NOMO-1 treated with dmso at 0.1 percent for 144 hours (cell line): ENCODE measurements around the gene TBC1D14.
"Not testable (repeated sequence)": the region's sequence is repeated elsewhere in the genome, so short reads cannot be mapped to it uniquely, and the experiment has no call there.

ENCODE experiments used
- DNase-seq: peaks from one replicate; lab custom pipeline; 2025; ENCODE audit not compliant: unreplicated experiment; lab: John Stamatoyannopoulos, UW

Gene TBC1D14

GRCh38 chr4:6908432-6909112, 1.1 kb upstream of the TBC1D14 start:
- no peak for DNase-seq

- no peak for DNase-seq
Observed at GRCh38 chr4:6909970-6910339, 329 bp downstream of the TBC1D14 start.

GRCh38 chr4:6910340-6910959, 824 bp downstream of the TBC1D14 start:
- no peak for DNase-seq

GRCh38 chr4:6910960-6911874, 1.6 kb downstream of the TBC1D14 start:
- no peak for DNase-seq

GRCh38 chr4:6911917-6912316, 2.3 kb downstream of the TBC1D14 start:
- DNase-seq, result not testable (repeated sequence)

GRCh38 chr4:6912441-6912840, 2.8 kb downstream of the TBC1D14 start:
- DNase-seq, result no peak

- no peak for DNase-seq
Observed at GRCh38 chr4:6913350-6913905, 3.8 kb downstream of the TBC1D14 start.

- no peak for DNase-seq
Observed at GRCh38 chr4:6914448-6914847, 4.8 kb downstream of the TBC1D14 start.

GRCh38 chr4:6915041-6916005, 5.7 kb downstream of the TBC1D14 start:
- DNase-seq, result no peak

- DNase-seq, result no peak
Observed at GRCh38 chr4:6916069-6916586, 6.5 kb downstream of the TBC1D14 start.

- DNase-seq, result no peak
Observed at GRCh38 chr4:6916587-6917460, 7.2 kb downstream of the TBC1D14 start.

GRCh38 chr4:6917461-6918271, 8.0 kb downstream of the TBC1D14 start:
- peak; percentile 88 for DNase-seq

GRCh38 chr4:6918338-6918737, 8.7 kb downstream of the TBC1D14 start:
- DNase-seq, result peak; percentile 32

- DNase-seq, result no peak
Observed at GRCh38 chr4:6920171-6920570, 10.5 kb downstream of the TBC1D14 start.

- DNase-seq, result no peak
Observed at GRCh38 chr4:6923507-6923906, 13.9 kb downstream of the TBC1D14 start.

GRCh38 chr4:6924361-6924779, 14.7 kb downstream of the TBC1D14 start:
- DNase-seq, result no peak

GRCh38 chr4:6925357-6925836, 15.8 kb downstream of the TBC1D14 start:
- peak; percentile 45 for DNase-seq

- peak; percentile 66 for DNase-seq
Observed at GRCh38 chr4:6926081-6926480, 16.5 kb downstream of the TBC1D14 start.
